HEK293T (cell line): ENCODE data around the gene NUP133.

Source experiments
- CTCF ChIA-PET: fragments of 350-600 bp; formaldehyde crosslinking; extraction: SDS; loops from one replicate; lab custom pipeline; 2021; ENCODE audit warnings: antibody characterized with exemption, inconsistent platforms; lab: Yijun Ruan, JAX
- POLR2A ChIA-PET: fragments of 350-600 bp; formaldehyde crosslinking; extraction: SDS; loops from one replicate; lab custom pipeline; 2020; ENCODE audit warnings: antibody characterized with exemption, inconsistent platforms; lab: Yijun Ruan, JAX
- DNase-seq: peaks from one replicate; pipeline ENCODE4 v3.0.0; 2012; ENCODE audit warnings: mixed read lengths; ENCODE audit errors: extremely low spot score
- ARNT ChIP-seq: fragments of 450-650 bp; IDR thresholded peaks from 2 replicates; pipeline ENCODE4 v1.6.1; 2017; ENCODE audit warnings: mild to moderate bottlenecking
- BHLHE40 ChIP-seq: fragments of 450-650 bp; IDR thresholded peaks from 2 replicates; pipeline ENCODE4 v1.6.1; 2016; ENCODE audit warnings: mild to moderate bottlenecking, moderate library complexity, borderline replicate concordance
- CTBP1 ChIP-seq: fragments of 450-650 bp; IDR thresholded peaks from 2 replicates; pipeline ENCODE4 v1.6.1; 2016; ENCODE audit warnings: borderline replicate concordance
- ELF4 ChIP-seq: fragments of 450-650 bp; IDR thresholded peaks from 2 replicates; pipeline ENCODE4 v1.6.1; 2017; ENCODE audit warnings: antibody characterized with exemption
- FOXA1 ChIP-seq: fragments of 450-650 bp; IDR thresholded peaks from 2 replicates; pipeline ENCODE4 v1.6.1; 2016; ENCODE audit warnings: mild to moderate bottlenecking
- FOXK2 ChIP-seq: fragments of 450-650 bp; IDR thresholded peaks from 2 replicates; pipeline ENCODE4 v1.6.1; 2016; ENCODE audit warnings: mild to moderate bottlenecking
- FOXM1 ChIP-seq: fragments of 450-650 bp; IDR thresholded peaks from 2 replicates; pipeline ENCODE4 v1.6.1; 2017; ENCODE audit warnings: mild to moderate bottlenecking, borderline replicate concordance
- HDGF ChIP-seq: fragments of 450-650 bp; IDR thresholded peaks from 2 replicates; pipeline ENCODE4 v1.6.1; 2017; ENCODE audit warnings: antibody characterized with exemption, borderline replicate concordance
- L3MBTL2 ChIP-seq: fragments of 450-650 bp; conservative IDR thresholded peaks from 2 replicates; pipeline ENCODE4 v1.6.1; 2016; ENCODE audit warnings: mild to moderate bottlenecking
- LEF1 ChIP-seq: fragments of 450-650 bp; IDR thresholded peaks from 2 replicates; pipeline ENCODE4 v1.6.1; 2017; ENCODE audit warnings: mild to moderate bottlenecking, borderline replicate concordance
- NFRKB ChIP-seq: fragments of 450-650 bp; IDR thresholded peaks from 2 replicates; pipeline ENCODE4 v1.6.1; 2016; ENCODE audit warnings: mild to moderate bottlenecking, moderate library complexity
- PKNOX1 ChIP-seq: fragments of 450-650 bp; IDR thresholded peaks from 2 replicates; pipeline ENCODE4 v1.6.1; 2016
- SP1 ChIP-seq: fragments of 450-650 bp; IDR thresholded peaks from 2 replicates; pipeline ENCODE4 v1.6.1; 2017
- SUZ12 ChIP-seq: fragments of 450-650 bp; IDR thresholded peaks from 2 replicates; pipeline ENCODE4 v1.6.1; 2016; ENCODE audit warnings: mild to moderate bottlenecking
- TARDBP ChIP-seq: fragments of 450-650 bp; IDR thresholded peaks from 2 replicates; pipeline ENCODE4 v1.6.1; 2016
- ZNF384 ChIP-seq: fragments of 450-650 bp; IDR thresholded peaks from 2 replicates; pipeline ENCODE4 v1.6.1; 2016

NUP133 gene

GRCh38 chr1:229547542-229547941, 39.4 kb upstream of the NUP133 start:
- ChIA-PET CTCF (interaction anchor here (0.6 kb wide), 1 partner anchor 19 kb away, joined by 3 read pairs; no protein-coding TSS in a partner anchor), POLR2A (interaction anchor here (3.0 kb wide), 1 partner anchor 11 kb away, joined by 12 read pairs; the partner anchor contains the start of gene ABCB10)
- TF ChIP-seq FOXK2 = no peak
- TF ChIP-seq TARDBP = no peak
- TF ChIP-seq ELF4 = no peak
- no peak for TF ChIP-seq FOXM1
- no peak for TF ChIP-seq SUZ12
- TF ChIP-seq ZNF384 = no peak
- no peak for TF ChIP-seq FOXA1
- DNase-seq = no peak

- ChIA-PET POLR2A (no interaction called here), CTCF (no interaction called here)
- no peak for DNase-seq
- TF ChIP-seq HDGF = no peak
- TF ChIP-seq FOXA1 = no peak
- TF ChIP-seq TARDBP = no peak
- no peak; the same call in 1 of the 2 replicates for TF ChIP-seq ARNT
Observed at GRCh38 chr1:229544587-229544986, 36.4 kb upstream of the NUP133 start.

- CTCF ChIA-PET = no interaction called here
- no peak for DNase-seq
Observed at GRCh38 chr1:229539863-229540506, 31.8 kb upstream of the NUP133 start.

GRCh38 chr1:229538945-229539344, 30.8 kb upstream of the NUP133 start:
- DNase-seq = no peak
- POLR2A ChIA-PET = no interaction called here
- CTCF ChIA-PET = no interaction called here
- TF ChIP-seq NFRKB (no peak), FOXK2 (no peak), L3MBTL2 (no peak), BHLHE40 (no peak), ZNF384 (no peak), TARDBP (no peak), CTBP1 (no peak), SUZ12 (no peak)

More at GRCh38 chr1:229539863-229540506, 31.8 kb upstream of the NUP133 start:
- POLR2A ChIA-PET = no interaction called here
- TF ChIP-seq ARNT (no peak), FOXA1 (no peak), ZNF384 (no peak), HDGF (no peak)

GRCh38 chr1:229537894-229538293, 29.8 kb upstream of the NUP133 start:
- ChIA-PET POLR2A (no interaction called here), CTCF (no interaction called here)
- DNase-seq = no peak
- no peak for TF ChIP-seq FOXK2
- no peak for TF ChIP-seq TARDBP
- TF ChIP-seq NFRKB = no peak
- TF ChIP-seq L3MBTL2 = no peak
- TF ChIP-seq FOXM1 = no peak
- TF ChIP-seq ARNT = no peak

GRCh38 chr1:229536982-229537381, 28.8 kb upstream of the NUP133 start:
- ChIA-PET POLR2A (no interaction called here), CTCF (no interaction called here)
- TF ChIP-seq LEF1 = no peak
- TF ChIP-seq NFRKB = no peak
- TF ChIP-seq PKNOX1 = no peak
- no peak for TF ChIP-seq HDGF
- no peak for TF ChIP-seq SUZ12
- TF ChIP-seq FOXA1 = no peak
- TF ChIP-seq CTBP1 = no peak
- no peak for TF ChIP-seq BHLHE40
- no peak for TF ChIP-seq SP1
- TF ChIP-seq L3MBTL2 = no peak
- TF ChIP-seq FOXK2 = no peak
- DNase-seq = no peak

GRCh38 chr1:229535230-229535629, 27.1 kb upstream of the NUP133 start:
- no peak for DNase-seq
- ChIA-PET POLR2A (interaction anchor here (2.6 kb wide), 1 partner anchor 27 kb away, joined by 7 read pairs; the partner anchor contains the start of gene NUP133), CTCF (no interaction called here)
- TF ChIP-seq HDGF (no peak), SP1 (no peak), FOXM1 (no peak), ARNT (no peak), NFRKB (no peak)

- CTCF ChIA-PET = no interaction called here
- POLR2A ChIA-PET = interaction anchor here (1.5 kb wide), 1 partner anchor 27 kb away, joined by 5 read pairs; the partner anchor contains the start of gene ABCB10
- no peak for TF ChIP-seq L3MBTL2
- no peak for TF ChIP-seq SUZ12
- DNase-seq = no peak
Observed at GRCh38 chr1:229531326-229531725, 23.2 kb upstream of the NUP133 start.
